IMR-90 (cell line): ENCODE measurements around the gene KRTAP5-10. TPM values are rescaled to one million over a fixed set of nuclear protein-coding genes. Genes with fewer than 3 reads are reported as not detected.

ENCODE experiments used
- ATAC-seq: fragments of 200-7000 bp; cut with Tn5 transposase; 2 replicates; pipeline ENCODE4 v1.9.1; 2020; ENCODE audit warnings: low read depth, mild to moderate bottlenecking, moderate library complexity
- BruUV-seq: library from RNA; stranded (reverse); fragments of 400-500 nt; replicated peaks from 2 replicates; lab custom pipeline; 2021; lab: Mats Ljungman, UMichigan
- CTCF ChIA-PET: fragments of 300-600 bp; formaldehyde crosslinking; extraction: SDS; loops from one replicate; lab custom pipeline; 2021; ENCODE audit warnings: antibody characterized with exemption; lab: Yijun Ruan, JAX
- POLR2A ChIA-PET: fragments of 300-600 bp; sonication (Branson Sonifier 250); formaldehyde crosslinking; loops from one replicate; lab custom pipeline; 2022; ENCODE audit warnings: antibody characterized with exemption; ENCODE audit not compliant: unreplicated experiment; lab: Charles Lee
- DNase-seq: peaks from one replicate; pipeline ENCODE4 v3.0.0; 2013
- H2AFZ ChIP-seq: replicated peaks from 2 replicates; pipeline ENCODE3; 2013; ENCODE audit warnings: low read length, mild to moderate bottlenecking; ENCODE audit not compliant: poor library complexity
- H2AK5ac ChIP-seq: 2 replicates; pipeline ENCODE4 v1.6.1; 2013; ENCODE audit warnings: low read depth, low read length, inconsistent platforms
- H2AK9ac ChIP-seq: replicated peaks from 2 replicates; pipeline ENCODE3; 2013; ENCODE audit warnings: mild to moderate bottlenecking, low read depth, low read length, moderate library complexity; ENCODE audit not compliant: poor library complexity
- H2BK120ac ChIP-seq: 2 replicates; pipeline ENCODE4 v1.6.1; 2013; ENCODE audit warnings: low read depth, low read length, inconsistent platforms
- H2BK15ac ChIP-seq: 3 replicates; pipeline ENCODE4 v1.6.1; 2013; ENCODE audit warnings: low read depth, low read length, inconsistent platforms
- H2BK20ac ChIP-seq: 2 replicates; pipeline ENCODE4 v1.6.1; 2013; ENCODE audit warnings: low read depth, mild to moderate bottlenecking, inconsistent platforms, low read length, moderate library complexity
- H2BK5ac ChIP-seq: 2 replicates; pipeline ENCODE4 v1.6.1; 2013; ENCODE audit warnings: mild to moderate bottlenecking, low read depth, low read length, inconsistent platforms; ENCODE audit not compliant: poor library complexity, severe bottlenecking
- H3K14ac ChIP-seq: replicated peaks from 2 replicates; pipeline ENCODE4 v1.6.1; 2013; ENCODE audit warnings: low read depth, low read length, inconsistent platforms
- H3K18ac ChIP-seq: 2 replicates; pipeline ENCODE4 v1.6.1; 2013; ENCODE audit warnings: low read depth, low read length, control low read depth
- H3K23ac ChIP-seq: 2 replicates; pipeline ENCODE4 v1.6.1; 2013; ENCODE audit warnings: low read depth, low read length, inconsistent platforms
- H3K27ac ChIP-seq: 2 replicates; pipeline ENCODE4 v1.5.1; 2013; ENCODE audit warnings: mild to moderate bottlenecking, control low read depth, low read length; ENCODE audit not compliant: insufficient read depth
- H3K27me3 ChIP-seq: 2 replicates; pipeline ENCODE4 v1.6.1; 2013; ENCODE audit warnings: low read length; ENCODE audit not compliant: control insufficient read depth, insufficient read depth
- H3K36me3 ChIP-seq: 2 replicates; pipeline ENCODE4 v1.6.1; 2013; ENCODE audit warnings: low read length, mixed read lengths; ENCODE audit not compliant: control insufficient read depth, insufficient read depth
- H3K4ac ChIP-seq: 2 replicates; pipeline ENCODE4 v1.6.1; 2013; ENCODE audit warnings: low read depth, low read length, inconsistent platforms
- H3K4me1 ChIP-seq: 2 replicates; pipeline ENCODE4 v1.6.1; 2013; ENCODE audit warnings: low read length, mixed read lengths; ENCODE audit not compliant: control insufficient read depth, insufficient read depth
- H3K4me2 ChIP-seq: 2 replicates; pipeline ENCODE4 v1.6.1; 2013; ENCODE audit warnings: low read depth, mild to moderate bottlenecking, control low read depth, low read length, moderate library complexity
- H3K4me3 ChIP-seq: 2 replicates; pipeline ENCODE4 v1.5.1; 2013; ENCODE audit warnings: low read depth, mild to moderate bottlenecking, control low read depth, low read length, moderate library complexity; ENCODE audit not compliant: insufficient read depth
- H3K56ac ChIP-seq: 2 replicates; pipeline ENCODE4 v1.6.1; 2013; ENCODE audit warnings: low read length, inconsistent platforms; ENCODE audit not compliant: insufficient read depth; ENCODE audit errors: extremely low read depth
- H3K79me1 ChIP-seq, 2 experiments: 2 replicates each; pipeline ENCODE4 v1.6.1; 2013; ENCODE audit warnings: low read length in 2 of 2, inconsistent platforms in 1 of 2, low read depth in 1 of 2
- H3K9ac ChIP-seq: 2 replicates; pipeline ENCODE4 v1.6.1; 2013; ENCODE audit warnings: low read depth, low read length, control low read depth
- H3K9me1 ChIP-seq: 2 replicates; pipeline ENCODE4 v1.6.1; 2013; ENCODE audit warnings: low read length, inconsistent platforms; ENCODE audit not compliant: insufficient read depth
- H3K9me3 ChIP-seq: 2 replicates; pipeline ENCODE4 v1.6.1; 2013; ENCODE audit warnings: low read length; ENCODE audit not compliant: control insufficient read depth, insufficient read depth
- H4K20me1 ChIP-seq: 2 replicates; pipeline ENCODE4 v1.6.1; 2013; ENCODE audit warnings: low read length, inconsistent platforms; ENCODE audit not compliant: insufficient read depth
- H4K5ac ChIP-seq: 2 replicates; pipeline ENCODE4 v1.6.1; 2013; ENCODE audit warnings: mild to moderate bottlenecking, low read depth, low read length, control low read depth
- H4K8ac ChIP-seq, 2 experiments: 2 replicates each; pipeline ENCODE4 v1.6.1; 2013; ENCODE audit warnings: low read depth in 2 of 2, low read length in 2 of 2, control low read depth in 1 of 2, inconsistent platforms in 1 of 2
- H4K91ac ChIP-seq: 2 replicates; pipeline ENCODE4 v1.6.1; 2013; ENCODE audit warnings: low read depth, low read length, inconsistent platforms; ENCODE audit not compliant: insufficient read depth
- BHLHE40 ChIP-seq: fragments of 150-350 bp; IDR thresholded peaks from 2 replicates; pipeline ENCODE4 v1.6.1; 2016; ENCODE audit warnings: mild to moderate bottlenecking, low read depth, low read length
- CEBPB ChIP-seq: IDR thresholded peaks from 2 replicates; pipeline ENCODE4 v1.6.1; 2012; ENCODE audit warnings: low read depth, low read length, improper control_type of control experiment
- CHD1 ChIP-seq: IDR thresholded peaks from 2 replicates; pipeline ENCODE4 v1.6.1; 2012; ENCODE audit warnings: low read depth, low read length, improper control_type of control experiment
- CTCF ChIP-seq: conservative IDR thresholded peaks from 2 replicates; pipeline ENCODE4 v1.5.1; 2012; ENCODE audit warnings: mild to moderate bottlenecking, low read depth, low read length, improper control_type of control experiment
- FOS ChIP-seq: fragments of 150-350 bp; IDR thresholded peaks from 2 replicates; pipeline ENCODE4 v1.6.1; 2016; ENCODE audit warnings: low read depth, low read length
- MAFK ChIP-seq: IDR thresholded peaks from 2 replicates; pipeline ENCODE4 v1.6.1; 2012; ENCODE audit warnings: low read depth, low read length, improper control_type of control experiment
- MAZ ChIP-seq: IDR thresholded peaks from 2 replicates; pipeline ENCODE4 v1.6.1; 2012; ENCODE audit warnings: low read depth, mild to moderate bottlenecking, low read length, improper control_type of control experiment, moderate library complexity, borderline replicate concordance
- MXI1 ChIP-seq: IDR thresholded peaks from 2 replicates; pipeline ENCODE4 v1.6.1; 2012; ENCODE audit warnings: low read depth, mild to moderate bottlenecking, low read length, moderate library complexity, borderline replicate concordance
- NFE2L2 ChIP-seq: fragments of 150-350 bp; IDR thresholded peaks from 2 replicates; pipeline ENCODE4 v1.6.1; 2016; ENCODE audit warnings: low read depth, mild to moderate bottlenecking, low read length
- POLR2A ChIP-seq: IDR thresholded peaks from 2 replicates; pipeline ENCODE4 v1.6.1; 2012; ENCODE audit warnings: mild to moderate bottlenecking, low read depth, low read length
- RAD21 ChIP-seq: IDR thresholded peaks from 2 replicates; pipeline ENCODE4 v1.6.1; 2012; ENCODE audit warnings: low read length, improper control_type of control experiment
- RCOR1 ChIP-seq: IDR thresholded peaks from 2 replicates; pipeline ENCODE4 v1.6.1; 2012; ENCODE audit warnings: mild to moderate bottlenecking, low read length, improper control_type of control experiment; ENCODE audit not compliant: insufficient replicate concordance
- RFX5 ChIP-seq: IDR thresholded peaks from 2 replicates; pipeline ENCODE4 v1.8.0; 2012; ENCODE audit warnings: low read depth, mild to moderate bottlenecking, low read length, moderate library complexity
- SMC3 ChIP-seq: fragments of 150-350 bp; IDR thresholded peaks from 2 replicates; pipeline ENCODE4 v1.6.1; 2016; ENCODE audit warnings: low read depth, mild to moderate bottlenecking, antibody characterized with exemption, low read length, moderate library complexity
- WGBS, 2 experiments: methylation state at CpG; one replicate each; pipeline versions ENCODE4 v1.1.5 to v1.1.7; 2013; ENCODE audit warnings: missing lambda C conversion rate in 2 of 2; ENCODE audit not compliant: insufficient read length in 1 of 2; ENCODE audit errors: extremely low coverage in 2 of 2; 5-methylcytosine and 5-hydroxymethylcytosine counted together
- dilution Hi-C: fragments of 300-500 bp; cut with HindIII; formaldehyde crosslinking; loops from one replicate; pipeline ENCODE4 v1.14.3; 2018; ENCODE audit warnings: low sequenced_read_pairs; ENCODE audit not compliant: unreplicated experiment
- in situ Hi-C: fragments of 300-500 bp; cut with MboI; formaldehyde crosslinking; loops from 3 replicates; pipeline ENCODE4 v1.14.3; 2019; ENCODE audit warnings: low sequenced_read_pairs, inconsistent platforms, mixed read lengths
- intact Hi-C: fragments of 100-400 bp; cut with micrococcal nuclease; formaldehyde crosslinking; loops from 2 replicates; pipeline ENCODE4 v1.10.0; 2022
- polyA plus RNA-seq, 3 experiments: library from polyadenylated mRNA; depleted of rRNA; stranded (reverse); fragments of >200 nt; gene quantifications; 2 replicates each; pipeline ENCODE4 v1.2.3, GENCODE V29; 2012; ENCODE audit warnings: low replicate concordance in 1 of 3
- total RNA-seq: library from RNA; depleted of rRNA; stranded (reverse); fragments of >200 nt; gene quantifications from 2 replicates; pipeline ENCODE4 v1.2.3, GENCODE V29; 2012
- TF ChIP-seq, protein P1 (sequence below): fragments of 150-350 bp; IDR thresholded peaks from 2 replicates; pipeline ENCODE4 v1.6.1; 2016; ENCODE audit warnings: low read depth, mild to moderate bottlenecking, low read length, moderate library complexity, borderline replicate concordance
- TF ChIP-seq, protein P2 (sequence below): fragments of 150-350 bp; IDR thresholded peaks from 2 replicates; pipeline ENCODE4 v1.6.1; 2017; ENCODE audit warnings: mild to moderate bottlenecking, antibody characterized with exemption, low read length, low read depth

Gene KRTAP5-10
- total and polyA plus RNA-seq, 2 of the 4 experiments (the other 2 are of a cell fraction): not detected

GRCh38 chr11:71554996-71555395 lies 10.4 kb upstream of the KRTAP5-10 start:
- in situ Hi-C loops: no loop called here
- no peak overlapping the region for H3K27ac ChIP-seq
- H3K4ac ChIP-seq: no peak overlapping the region
- H3K56ac ChIP-seq: no peak overlapping the region
- H4K91ac ChIP-seq: no peak overlapping the region
- no peaks in the 10 kb centered on the region for H4K20me1 ChIP-seq
- H2BK120ac ChIP-seq: no peak overlapping the region
- no TSS peak for BruUV-seq
- peaks cover 4% of the 10 kb centered on the region; the same call in 1 of the 2 replicates for H3K27me3 ChIP-seq
- no peaks in the 10 kb centered on the region for H3K79me1 ChIP-seq
- H3K18ac ChIP-seq: no peak overlapping the region
- no peak for ATAC-seq
- no peak overlapping the region for H4K5ac ChIP-seq
- no peaks in the 10 kb centered on the region for H3K36me3 ChIP-seq
- no peak overlapping the region for H3K23ac ChIP-seq
- POLR2A ChIA-PET: no interaction called here
- DNase-seq: no peak
- no peak overlapping the region for H2BK15ac ChIP-seq
- no peak overlapping the region for H2BK5ac ChIP-seq
- H2AFZ ChIP-seq: no peak overlapping the region
- CTCF ChIA-PET: no interaction called here
- WGBS, 2 experiments: 63% methylated on average over 4 of the region's 6 CpGs; no CpG with 5 or more reads in 1 of the 2 experiments
- H2AK9ac ChIP-seq: no peak overlapping the region
- H3K9me1 ChIP-seq: no peaks in the 10 kb centered on the region
- H3K14ac ChIP-seq: no peak overlapping the region
- intact Hi-C loops: no loop called here
- H2AK5ac ChIP-seq: no peak overlapping the region
- H3K9ac ChIP-seq: no peak overlapping the region
- no peak overlapping the region for H3K4me2 ChIP-seq
- H3K4me3 ChIP-seq: no peak overlapping the region
- H3K4me1 ChIP-seq: no peaks in the 10 kb centered on the region
- TF ChIP-seq MAFK (no peak), BHLHE40 (no peak), SMC3 (no peak), CHD1 (no peak), POLR2A (no peak), RAD21 (no peak), CTCF (no peak), MAZ (no peak), MXI1 (no peak), CEBPB (no peak), FOS (no peak), RCOR1 (no peak), NFE2L2 (no peak), RFX5 (no peak)
- TF ChIP-seq, protein P1, sequence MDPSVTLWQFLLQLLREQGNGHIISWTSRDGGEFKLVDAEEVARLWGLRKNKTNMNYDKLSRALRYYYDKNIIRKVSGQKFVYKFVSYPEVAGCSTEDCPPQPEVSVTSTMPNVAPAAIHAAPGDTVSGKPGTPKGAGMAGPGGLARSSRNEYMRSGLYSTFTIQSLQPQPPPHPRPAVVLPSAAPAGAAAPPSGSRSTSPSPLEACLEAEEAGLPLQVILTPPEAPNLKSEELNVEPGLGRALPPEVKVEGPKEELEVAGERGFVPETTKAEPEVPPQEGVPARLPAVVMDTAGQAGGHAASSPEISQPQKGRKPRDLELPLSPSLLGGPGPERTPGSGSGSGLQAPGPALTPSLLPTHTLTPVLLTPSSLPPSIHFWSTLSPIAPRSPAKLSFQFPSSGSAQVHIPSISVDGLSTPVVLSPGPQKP: no peak
- TF ChIP-seq, protein P2, sequence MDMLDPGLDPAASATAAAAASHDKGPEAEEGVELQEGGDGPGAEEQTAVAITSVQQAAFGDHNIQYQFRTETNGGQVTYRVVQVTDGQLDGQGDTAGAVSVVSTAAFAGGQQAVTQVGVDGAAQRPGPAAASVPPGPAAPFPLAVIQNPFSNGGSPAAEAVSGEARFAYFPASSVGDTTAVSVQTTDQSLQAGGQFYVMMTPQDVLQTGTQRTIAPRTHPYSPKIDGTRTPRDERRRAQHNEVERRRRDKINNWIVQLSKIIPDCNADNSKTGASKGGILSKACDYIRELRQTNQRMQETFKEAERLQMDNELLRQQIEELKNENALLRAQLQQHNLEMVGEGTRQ: no peak
- dilution Hi-C loops: no loop called here
- no peak overlapping the region for H4K8ac ChIP-seq
- H3K9me3 ChIP-seq: no peaks in the 10 kb centered on the region
- no peak overlapping the region for H2BK20ac ChIP-seq
